DMS79 (cell line): ENCODE measurements around the gene LPAR3.
A peak's percentile ranks its signal among the peaks of the same experiment; 100 is the strongest.
"Not testable (repeated sequence)": the region's sequence is repeated elsewhere in the genome, so short reads cannot be mapped to it uniquely, and the experiment has no call there.

ENCODE experiments used
- DNase-seq: peaks from one replicate; lab custom pipeline; 2025; lab: John Stamatoyannopoulos, UW

Gene LPAR3

GRCh38 chr1:84892705-84893618 is at the start of gene LPAR3:
Gene LPAR3 (minus strand): TSS chr1:84893206. CDS start chr1:84866120, 27,086 bp downstream.
- DNase-seq = peak; percentile 14

- DNase-seq = no peak
Observed at GRCh38 chr1:84941843-84942242, 48.8 kb upstream of the LPAR3 start.

GRCh38 chr1:84940481-84940880 is 47.5 kb upstream of the LPAR3 start:
- no peak for DNase-seq

- no peak for DNase-seq
Observed at GRCh38 chr1:84939761-84940160, 46.8 kb upstream of the LPAR3 start.

GRCh38 chr1:84939151-84939550 is 46.1 kb upstream of the LPAR3 start:
- DNase-seq = no peak

GRCh38 chr1:84936116-84936810 is 43.3 kb upstream of the LPAR3 start:
- DNase-seq = peak; percentile 58

- DNase-seq = no peak
Observed at GRCh38 chr1:84933011-84933611, 40.1 kb upstream of the LPAR3 start.

GRCh38 chr1:84930831-84931230 is 37.8 kb upstream of the LPAR3 start:
- no peak for DNase-seq

GRCh38 chr1:84930329-84930728 is 37.3 kb upstream of the LPAR3 start:
- no peak for DNase-seq

GRCh38 chr1:84929581-84929980 is 36.6 kb upstream of the LPAR3 start:
- DNase-seq = no peak

- no peak for DNase-seq
Observed at GRCh38 chr1:84928979-84929378, 36.0 kb upstream of the LPAR3 start.

- DNase-seq = no peak
Observed at GRCh38 chr1:84923317-84923716, 30.3 kb upstream of the LPAR3 start.

GRCh38 chr1:84920159-84920558 is 27.2 kb upstream of the LPAR3 start:
- no peak for DNase-seq

- no peak for DNase-seq
Observed at GRCh38 chr1:84919461-84919970, 26.5 kb upstream of the LPAR3 start.

- DNase-seq = no peak
Observed at GRCh38 chr1:84918726-84919336, 25.8 kb upstream of the LPAR3 start.

- no peak for DNase-seq
Observed at GRCh38 chr1:84916897-84917296, 23.9 kb upstream of the LPAR3 start.

- DNase-seq = peak; percentile 8
Observed at GRCh38 chr1:84913555-84913892, 20.5 kb upstream of the LPAR3 start.

- no peak for DNase-seq
Observed at GRCh38 chr1:84912726-84913554, 19.9 kb upstream of the LPAR3 start.

- not testable (repeated sequence) for DNase-seq
Observed at GRCh38 chr1:84908746-84909464, 15.9 kb upstream of the LPAR3 start.

GRCh38 chr1:84907095-84907827 is 14.3 kb upstream of the LPAR3 start:
- DNase-seq = no peak
